GM21786 (cell line): Measurements from ENCODE around the gene CD80.
A peak's percentile ranks its signal among the peaks of the same experiment; 100 is the strongest.
"Not testable (repeated sequence)": the region's sequence is repeated elsewhere in the genome, so short reads cannot be mapped to it uniquely, and the experiment has no call there.

Experiments used
- ATAC-seq: cut with Tn5 transposase; IDR thresholded peaks from one replicate; pipeline ENCODE4 v1.9.1; 2021; ENCODE audit not compliant: unreplicated experiment

CD80 gene

DNA sequence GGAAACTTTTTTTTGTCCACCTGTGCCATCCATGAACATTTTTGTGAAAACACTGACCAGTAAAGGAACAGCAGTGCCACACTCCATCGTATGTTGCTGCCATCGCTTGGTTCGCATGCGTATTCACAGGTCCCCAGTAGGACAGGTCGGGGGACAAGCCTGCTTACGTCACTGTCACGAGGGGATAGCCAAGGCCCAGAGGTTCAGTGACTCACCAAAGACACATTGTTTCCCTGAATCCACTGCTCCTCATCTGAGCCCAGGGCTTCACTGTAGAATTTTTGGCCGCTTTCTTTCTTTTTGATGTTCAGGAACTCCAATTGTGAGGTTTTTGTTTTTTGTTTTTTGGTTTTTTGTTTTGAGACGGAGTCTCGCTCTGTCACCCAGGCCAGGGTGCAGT, 25.8 kb upstream of the CD80 start:
- ATAC-seq, result no peak

- ATAC-seq, result peak; percentile 41
Observed at GRCh38 chr3:119582178-119582577, 22.8 kb upstream of the CD80 start.

DNA sequence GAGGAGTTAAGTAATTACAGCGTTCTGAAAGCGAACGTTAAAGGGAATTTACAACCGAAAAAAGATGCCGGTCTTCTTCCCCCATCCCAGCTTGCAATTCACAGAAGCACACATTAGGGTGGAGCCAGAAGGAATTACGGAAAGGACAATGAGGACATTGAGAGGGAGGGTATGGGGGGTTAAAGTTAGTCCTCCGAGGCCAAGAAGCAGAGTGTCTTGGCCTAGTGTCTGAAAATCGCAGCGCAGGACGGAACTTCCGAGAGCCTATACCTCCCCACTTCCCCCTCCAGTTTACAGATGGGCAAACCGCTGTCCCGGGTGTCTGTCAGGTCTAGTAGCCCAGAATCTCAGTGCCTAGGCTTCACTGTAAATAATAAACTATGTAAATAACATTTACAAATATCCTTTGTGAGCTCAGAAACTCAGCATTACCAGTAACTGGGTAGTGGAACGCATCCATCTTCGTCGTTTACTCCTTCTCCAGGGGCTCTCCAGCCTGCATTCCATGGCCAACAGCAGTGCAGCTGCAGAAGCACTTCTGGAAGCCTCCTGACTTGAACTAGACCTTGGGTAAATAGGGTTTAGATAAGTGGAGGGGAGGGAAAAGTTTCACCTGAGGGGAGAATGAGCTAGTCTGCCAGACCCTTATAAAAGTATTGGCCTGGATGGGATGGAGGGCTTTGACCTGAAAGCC, 20.8 kb upstream of the CD80 start:
- peak; percentile 59 for ATAC-seq

DNA sequence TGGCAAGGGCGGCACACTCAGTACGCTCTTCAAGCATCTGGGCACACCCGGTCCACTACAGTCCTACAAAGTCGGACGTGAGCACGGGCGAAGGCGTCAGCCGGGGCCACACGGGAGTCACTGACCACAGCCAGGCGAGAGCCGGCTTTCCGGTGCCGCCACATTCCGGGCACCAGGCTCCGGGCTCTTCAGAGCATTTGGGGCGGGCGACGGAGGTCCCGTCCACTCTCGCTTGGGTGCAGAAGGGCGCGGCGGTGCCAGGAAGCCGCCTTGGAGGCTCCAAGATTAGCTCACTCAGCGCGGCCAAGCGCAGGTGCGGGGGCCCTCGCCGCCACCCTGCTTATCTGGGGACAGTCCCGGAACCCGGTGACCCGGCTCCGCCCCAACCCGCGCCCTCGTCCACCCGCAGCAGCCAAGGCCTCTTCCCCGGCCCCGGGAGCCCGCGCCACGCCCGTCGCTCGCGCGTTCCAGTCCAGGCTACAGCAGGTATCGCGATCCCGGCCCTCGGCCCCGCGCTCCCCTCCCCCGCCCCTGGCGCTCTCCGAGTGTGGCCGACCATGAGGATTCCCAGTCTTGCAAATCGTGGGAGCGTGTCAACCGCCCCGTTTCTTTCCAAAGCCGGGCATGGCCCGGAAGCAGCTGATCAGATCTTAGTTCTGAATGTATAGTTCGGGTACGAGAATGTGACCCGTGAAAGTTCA, 20.1 kb upstream of the CD80 start, which contains the start of gene ADPRH:
Gene ADPRH (plus strand): TSS at position 127 of the 701 bp plus-strand sequence. CDS start 2,678 bp downstream, outside the sequence.
- ATAC-seq, result peak; percentile 66

DNA sequence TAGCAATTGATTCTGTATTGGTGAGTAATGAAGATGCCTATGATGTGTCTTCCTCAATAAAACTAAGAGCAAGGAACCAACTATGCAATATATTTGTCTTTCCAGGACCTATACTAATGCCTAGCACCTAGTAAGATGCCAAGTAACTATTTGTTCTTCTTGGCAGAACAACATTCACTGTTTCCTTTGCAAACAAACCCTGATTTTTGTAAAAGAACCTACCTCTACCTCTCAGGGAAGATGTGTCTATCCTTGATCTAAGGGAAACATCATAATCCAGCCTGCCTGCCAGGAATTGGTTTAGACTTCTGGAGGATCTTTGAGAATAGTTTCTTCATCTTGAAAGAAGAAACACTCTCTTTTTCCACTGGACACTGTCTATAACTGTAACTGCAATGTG, 16.1 kb upstream of the CD80 start:
- no peak for ATAC-seq

DNA sequence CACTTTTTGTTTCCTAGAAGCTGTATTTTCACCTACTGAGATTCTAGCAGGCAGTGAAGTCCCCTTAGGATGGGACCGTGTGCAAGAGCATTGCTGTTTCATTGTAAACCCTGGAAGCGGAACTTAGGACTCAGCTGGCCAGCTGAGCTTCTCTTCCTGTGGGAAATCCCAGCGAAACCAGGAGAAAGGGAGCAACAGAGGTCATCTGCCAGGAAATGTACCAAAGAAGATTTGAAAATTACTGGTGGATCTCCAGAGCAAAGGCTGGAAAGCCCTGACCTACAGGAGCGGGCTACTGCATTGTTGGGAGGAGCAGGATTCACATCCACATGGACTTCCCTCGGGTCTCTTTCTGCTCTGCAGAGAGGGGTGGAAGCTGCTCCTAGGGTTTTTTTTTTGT, 12.3 kb upstream of the CD80 start:
- ATAC-seq, result no peak

- ATAC-seq, result no peak
Observed at GRCh38 chr3:119571230-119571629, 11.8 kb upstream of the CD80 start.

DNA sequence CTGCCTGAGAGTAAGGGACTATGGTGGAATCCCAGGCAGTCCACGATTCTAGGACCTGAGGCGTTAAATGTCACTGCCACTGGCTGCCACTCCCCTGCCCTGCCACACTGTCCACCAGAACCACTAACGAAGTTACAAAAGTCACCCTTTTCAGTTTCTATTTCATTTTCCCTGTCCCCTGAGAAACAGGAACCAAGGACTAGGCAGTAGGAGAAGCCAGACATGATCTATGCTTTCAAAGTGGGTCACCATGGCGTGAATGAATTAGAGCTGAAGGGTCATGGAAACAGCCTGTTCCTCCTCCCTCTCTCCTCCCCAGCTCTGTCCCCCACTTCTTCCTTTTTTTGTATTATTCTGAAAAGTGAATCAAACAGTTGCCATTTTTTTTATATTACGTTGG, 10.8 kb upstream of the CD80 start:
- ATAC-seq, result peak; percentile 82

- ATAC-seq, result no peak
Observed at GRCh38 chr3:119569156-119569555, 9.7 kb upstream of the CD80 start.

GRCh38 chr3:119563334-119563733, 3.9 kb upstream of the CD80 start:
- ATAC-seq, result not testable (repeated sequence)

- peak; percentile 75 for ATAC-seq
Observed at GRCh38 chr3:119562307-119562961, 3.0 kb upstream of the CD80 start.

- no peak for ATAC-seq
Observed at GRCh38 chr3:119560160-119560559, 746 bp upstream of the CD80 start.

DNA sequence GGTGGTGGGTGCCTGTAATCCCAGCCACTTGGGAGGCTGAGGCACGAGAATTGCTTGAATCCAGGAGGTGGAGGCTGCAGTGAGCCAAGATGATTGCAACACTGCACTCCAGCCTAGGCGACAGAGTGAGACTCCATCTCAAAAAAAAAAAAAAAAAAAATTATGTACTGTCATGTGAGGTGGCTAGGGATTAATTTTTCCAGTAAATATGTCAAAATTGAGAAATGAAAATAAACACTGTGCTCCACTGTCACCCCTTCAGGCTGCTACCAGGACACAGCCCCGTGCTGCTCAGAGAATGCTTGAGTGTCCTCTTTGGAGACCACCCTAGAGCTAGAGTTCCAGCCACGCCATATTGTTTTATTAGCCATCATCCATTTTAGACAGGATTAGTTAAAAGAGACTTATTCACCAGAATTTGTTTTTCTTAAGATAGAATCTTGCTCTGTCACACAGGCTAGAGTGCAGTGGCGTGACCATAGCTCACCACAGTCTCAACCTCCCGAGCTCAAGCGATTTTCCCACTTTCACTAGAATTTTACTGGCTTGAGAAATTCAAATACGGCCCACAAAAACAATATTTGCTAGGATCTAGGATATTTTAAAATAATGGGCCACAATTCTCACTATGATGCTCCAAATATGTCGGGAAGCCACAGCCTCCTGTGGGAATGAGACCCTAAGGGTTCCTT, 642 bp downstream of the CD80 start:
- no peak for ATAC-seq

GRCh38 chr3:119557877-119558269, 1.5 kb downstream of the CD80 start:
- no peak for ATAC-seq

- ATAC-seq, result no peak
Observed at GRCh38 chr3:119557192-119557876, 2.1 kb downstream of the CD80 start.

GRCh38 chr3:119555929-119556328, 3.5 kb downstream of the CD80 start:
- ATAC-seq, result no peak

DNA sequence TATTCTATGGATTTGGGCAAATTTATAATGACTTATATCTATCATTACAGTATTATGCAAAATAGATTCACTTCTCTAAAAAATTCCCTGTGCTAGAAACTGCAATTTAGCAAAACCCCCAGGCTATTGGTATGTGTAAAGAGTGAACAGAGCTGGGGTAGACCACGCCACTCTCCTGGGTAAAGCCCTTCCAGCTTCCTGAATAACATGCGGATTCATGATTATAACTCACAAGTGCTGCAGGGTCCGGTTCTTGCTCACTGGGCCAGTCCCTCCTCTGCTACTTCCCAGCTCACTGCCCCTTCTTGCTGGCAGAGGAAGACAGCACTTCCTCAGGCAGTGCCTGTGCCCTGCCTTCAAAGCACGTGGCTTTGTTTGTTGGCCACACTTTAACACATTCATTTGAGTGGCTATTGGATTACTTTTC, 4.1 kb downstream of the CD80 start:
- ATAC-seq, result no peak

GRCh38 chr3:119553823-119554415, 5.5 kb downstream of the CD80 start:
- no peak for ATAC-seq

- not testable (repeated sequence) for ATAC-seq
Observed at GRCh38 chr3:119552928-119553327, 6.5 kb downstream of the CD80 start.

- ATAC-seq, result no peak
Observed at GRCh38 chr3:119551598-119551997, 7.8 kb downstream of the CD80 start.
